HEK293T (cell line): ENCODE results near the gene ZMIZ1.
A peak's percentile ranks its signal among the peaks of the same experiment; 100 is the strongest.

ENCODE experiments used
- CTCF ChIA-PET: fragments of 350-600 bp; formaldehyde crosslinking; extraction: SDS; loops from one replicate; lab custom pipeline; 2021; ENCODE audit warnings: antibody characterized with exemption, inconsistent platforms; lab: Yijun Ruan, JAX
- POLR2A ChIA-PET: fragments of 350-600 bp; formaldehyde crosslinking; extraction: SDS; loops from one replicate; lab custom pipeline; 2020; ENCODE audit warnings: antibody characterized with exemption, inconsistent platforms; lab: Yijun Ruan, JAX
- DNase-seq: peaks from one replicate; pipeline ENCODE4 v3.0.0; 2012; ENCODE audit warnings: mixed read lengths; ENCODE audit errors: extremely low spot score
- ARNT ChIP-seq: fragments of 450-650 bp; IDR thresholded peaks from 2 replicates; pipeline ENCODE4 v1.6.1; 2017; ENCODE audit warnings: mild to moderate bottlenecking
- BHLHE40 ChIP-seq: fragments of 450-650 bp; IDR thresholded peaks from 2 replicates; pipeline ENCODE4 v1.6.1; 2016; ENCODE audit warnings: mild to moderate bottlenecking, moderate library complexity, borderline replicate concordance
- CTBP1 ChIP-seq: fragments of 450-650 bp; IDR thresholded peaks from 2 replicates; pipeline ENCODE4 v1.6.1; 2016; ENCODE audit warnings: borderline replicate concordance
- ELF4 ChIP-seq: fragments of 450-650 bp; IDR thresholded peaks from 2 replicates; pipeline ENCODE4 v1.6.1; 2017; ENCODE audit warnings: antibody characterized with exemption
- FOXA1 ChIP-seq: fragments of 450-650 bp; IDR thresholded peaks from 2 replicates; pipeline ENCODE4 v1.6.1; 2016; ENCODE audit warnings: mild to moderate bottlenecking
- FOXK2 ChIP-seq: fragments of 450-650 bp; IDR thresholded peaks from 2 replicates; pipeline ENCODE4 v1.6.1; 2016; ENCODE audit warnings: mild to moderate bottlenecking
- FOXM1 ChIP-seq: fragments of 450-650 bp; IDR thresholded peaks from 2 replicates; pipeline ENCODE4 v1.6.1; 2017; ENCODE audit warnings: mild to moderate bottlenecking, borderline replicate concordance
- HDGF ChIP-seq: fragments of 450-650 bp; IDR thresholded peaks from 2 replicates; pipeline ENCODE4 v1.6.1; 2017; ENCODE audit warnings: antibody characterized with exemption, borderline replicate concordance
- L3MBTL2 ChIP-seq: fragments of 450-650 bp; conservative IDR thresholded peaks from 2 replicates; pipeline ENCODE4 v1.6.1; 2016; ENCODE audit warnings: mild to moderate bottlenecking
- LEF1 ChIP-seq: fragments of 450-650 bp; IDR thresholded peaks from 2 replicates; pipeline ENCODE4 v1.6.1; 2017; ENCODE audit warnings: mild to moderate bottlenecking, borderline replicate concordance
- NFRKB ChIP-seq: fragments of 450-650 bp; IDR thresholded peaks from 2 replicates; pipeline ENCODE4 v1.6.1; 2016; ENCODE audit warnings: mild to moderate bottlenecking, moderate library complexity
- SP1 ChIP-seq: fragments of 450-650 bp; IDR thresholded peaks from 2 replicates; pipeline ENCODE4 v1.6.1; 2017
- SUZ12 ChIP-seq: fragments of 450-650 bp; IDR thresholded peaks from 2 replicates; pipeline ENCODE4 v1.6.1; 2016; ENCODE audit warnings: mild to moderate bottlenecking
- TARDBP ChIP-seq: fragments of 450-650 bp; IDR thresholded peaks from 2 replicates; pipeline ENCODE4 v1.6.1; 2016
- ZNF384 ChIP-seq: fragments of 450-650 bp; IDR thresholded peaks from 2 replicates; pipeline ENCODE4 v1.6.1; 2016
- TF ChIP-seq, protein P1 (sequence below): fragments of 450-650 bp; IDR thresholded peaks from 2 replicates; pipeline ENCODE4 v1.6.1; 2016

ZMIZ1 gene

DNA sequence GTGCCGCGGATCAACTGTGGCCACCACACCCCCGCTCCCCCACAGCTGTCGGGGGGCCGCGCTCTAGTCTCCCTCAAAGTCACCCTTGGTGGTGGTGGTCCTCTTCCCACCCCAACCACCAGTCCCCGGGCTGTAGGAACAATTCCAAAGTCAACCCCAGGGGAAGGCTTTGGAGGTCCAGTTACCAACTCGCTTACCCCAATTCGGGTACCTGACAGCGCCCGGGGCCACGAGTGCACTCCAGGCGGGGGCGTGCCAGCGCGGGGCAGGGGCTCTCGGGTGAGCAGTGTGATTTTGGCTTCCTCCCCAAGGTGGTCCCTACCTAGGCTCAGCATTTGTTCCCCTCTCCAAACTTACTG, 584 bp upstream of the ZMIZ1 start:
- TF ChIP-seq FOXM1 (no peak), LEF1 (no peak), CTBP1 (no peak), FOXA1 (no peak), ARNT (no peak), TARDBP (no peak), FOXK2 (no peak), BHLHE40 (no peak), ZNF384 (no peak), L3MBTL2 (no peak), HDGF (no peak), SP1 (no peak)
- TF ChIP-seq, protein P1, sequence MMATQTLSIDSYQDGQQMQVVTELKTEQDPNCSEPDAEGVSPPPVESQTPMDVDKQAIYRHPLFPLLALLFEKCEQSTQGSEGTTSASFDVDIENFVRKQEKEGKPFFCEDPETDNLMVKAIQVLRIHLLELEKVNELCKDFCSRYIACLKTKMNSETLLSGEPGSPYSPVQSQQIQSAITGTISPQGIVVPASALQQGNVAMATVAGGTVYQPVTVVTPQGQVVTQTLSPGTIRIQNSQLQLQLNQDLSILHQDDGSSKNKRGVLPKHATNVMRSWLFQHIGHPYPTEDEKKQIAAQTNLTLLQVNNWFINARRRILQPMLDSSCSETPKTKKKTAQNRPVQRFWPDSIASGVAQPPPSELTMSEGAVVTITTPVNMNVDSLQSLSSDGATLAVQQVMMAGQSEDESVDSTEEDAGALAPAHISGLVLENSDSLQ = no peak
- CTCF ChIA-PET = no interaction called here
- no peak for DNase-seq
- POLR2A ChIA-PET = interaction anchor here (1.7 kb wide), 1 partner anchor 95 kb away, joined by 5 read pairs; no protein-coding TSS in a partner anchor

DNA sequence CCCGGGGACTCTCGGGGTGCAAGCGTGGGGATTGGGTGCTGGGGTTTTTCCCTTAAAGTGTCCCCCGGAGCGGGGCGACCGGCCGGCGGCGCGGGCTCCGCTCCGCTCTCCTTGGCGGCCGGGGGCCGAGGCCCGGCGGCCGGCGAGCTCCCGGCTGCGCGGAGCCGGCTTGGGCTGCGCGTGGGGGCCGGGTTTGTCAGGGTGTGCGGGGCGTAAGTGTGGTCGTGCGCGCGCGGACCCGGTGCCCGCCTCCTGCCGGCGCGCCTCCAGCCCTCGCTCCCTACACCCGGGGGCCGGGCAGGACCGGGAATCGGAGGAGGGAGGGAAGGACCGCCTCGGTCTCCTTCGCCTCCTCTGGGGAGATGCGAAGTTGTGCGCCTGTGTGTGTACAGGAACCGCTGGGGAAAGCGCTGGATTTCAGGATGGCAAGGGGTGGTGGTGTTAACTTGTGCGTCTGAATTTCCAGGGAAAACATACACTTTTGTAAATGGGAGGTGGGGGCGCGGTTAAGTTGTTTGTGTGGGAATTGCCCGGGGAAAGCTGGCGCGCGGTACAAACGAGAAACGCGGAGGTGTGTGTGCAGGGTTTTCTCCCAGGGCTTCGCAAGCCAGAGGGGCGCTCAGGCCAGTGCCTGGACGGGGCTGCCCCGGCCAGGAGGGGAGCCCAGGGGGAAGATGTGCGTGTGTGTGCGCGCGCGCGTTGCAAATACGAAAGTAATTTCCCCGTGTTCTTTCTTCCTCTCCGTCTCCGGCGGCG, 737 bp downstream of the ZMIZ1 start:
- DNase-seq = peak; percentile 53
- TF ChIP-seq TARDBP (no peak), L3MBTL2 (no peak), SUZ12 (no peak), ELF4 (no peak), ARNT (no peak), BHLHE40 (no peak), NFRKB (no peak), FOXM1 (no peak), LEF1 (no peak)
- TF ChIP-seq, protein P1 = no peak
- CTCF ChIA-PET = interaction anchor here (0.6 kb wide), 2 partner anchors 11 to 29 kb away, joined by 3 to 4 read pairs; no protein-coding TSS in a partner anchor
- POLR2A ChIA-PET = no interaction called here

DNA sequence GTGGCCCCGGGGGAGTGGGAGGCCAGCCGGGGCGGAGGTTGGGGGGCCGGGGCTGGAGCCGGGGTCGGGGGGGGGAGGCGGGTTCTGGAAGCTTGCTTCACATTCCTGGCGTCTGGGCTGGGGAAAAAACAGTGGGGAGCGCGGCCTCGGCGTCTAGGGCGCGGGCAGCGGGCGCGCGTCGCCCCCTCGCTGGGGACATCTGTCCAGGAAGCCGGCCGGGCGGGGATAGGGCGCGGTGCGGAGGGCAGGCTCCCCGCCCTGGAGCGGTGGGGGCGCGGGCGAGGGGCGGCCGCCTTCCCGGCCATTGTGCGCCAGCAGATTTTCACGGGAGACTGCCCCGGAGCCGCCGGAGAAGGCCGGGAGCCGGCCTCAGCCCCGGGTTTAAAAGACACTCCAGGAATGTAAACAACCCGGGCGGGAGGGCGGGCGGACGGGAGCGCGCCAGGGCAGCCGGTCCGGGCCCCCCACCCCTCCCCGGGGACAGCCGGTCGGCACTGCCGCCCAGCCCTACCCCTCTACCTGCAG, 1.4 kb downstream of the ZMIZ1 start:
- TF ChIP-seq LEF1 (no peak), SP1 (no peak), ELF4 (no peak), HDGF (no peak), ARNT (no peak), NFRKB (no peak), CTBP1 (no peak), ZNF384 (no peak), FOXK2 (no peak), FOXM1 (no peak), L3MBTL2 (no peak), FOXA1 (no peak), BHLHE40 (no peak), TARDBP (no peak), SUZ12 (no peak)
- TF ChIP-seq, protein P1 = no peak
- ChIA-PET POLR2A (no interaction called here), CTCF (interaction anchor here (0.6 to 1.6 kb wide), 2 partner anchors 29 to 125 kb away, joined by 4 to 5 read pairs; no protein-coding TSS in a partner anchor)
- no peak for DNase-seq

DNA sequence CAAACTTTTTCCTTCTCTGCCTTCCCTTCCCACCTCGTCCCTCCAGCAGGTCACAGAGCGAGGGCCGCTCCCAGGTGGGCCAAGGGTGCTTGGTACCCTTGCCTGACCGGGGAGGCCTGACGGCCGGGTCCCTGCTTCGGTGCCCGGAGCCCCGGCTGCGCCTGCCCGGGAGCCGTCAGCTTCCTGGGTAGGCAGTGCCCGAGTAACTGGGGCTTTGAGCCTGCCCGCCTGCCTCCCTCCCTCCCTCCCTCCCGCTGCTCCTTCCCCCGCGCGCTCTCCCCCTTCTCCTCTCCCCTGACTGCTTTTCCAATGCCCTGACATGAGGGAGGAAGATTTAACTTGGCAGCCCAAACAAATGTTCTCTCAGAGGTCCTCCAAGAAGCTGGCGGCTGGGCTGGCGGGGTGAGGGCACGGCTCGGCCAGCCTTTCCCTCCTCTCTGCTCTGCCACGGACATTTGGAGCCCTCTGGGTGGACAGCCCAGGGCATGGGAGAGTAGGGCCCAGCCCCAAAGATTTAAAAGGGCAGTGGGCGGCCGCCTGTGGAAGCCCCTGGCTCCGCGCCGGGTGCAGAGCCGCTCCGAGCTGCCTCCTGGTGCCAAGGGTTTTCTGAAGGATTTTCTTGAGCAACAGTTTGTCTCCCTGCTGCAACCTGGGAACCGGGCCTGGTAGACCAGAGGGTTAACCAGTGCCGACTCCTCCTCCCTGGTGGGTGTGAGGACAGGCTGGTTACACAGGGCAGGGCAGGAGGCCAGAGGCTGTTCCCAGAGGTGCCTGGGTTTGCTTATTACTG, 2.0 kb downstream of the ZMIZ1 start:
- POLR2A ChIA-PET = interaction anchor here (0.6 kb wide), 1 partner anchor 123 kb away, joined by 3 read pairs; no protein-coding TSS in a partner anchor

More for the DNA sequence above, 2.0 kb downstream of the ZMIZ1 start:
- TF ChIP-seq NFRKB (no peak), L3MBTL2 (no peak), ZNF384 (no peak), SUZ12 (no peak), FOXK2 (no peak), FOXM1 (no peak), ELF4 (no peak), HDGF (no peak), ARNT (no peak), TARDBP (no peak), CTBP1 (no peak), BHLHE40 (no peak), LEF1 (no peak), FOXA1 (no peak)
- TF ChIP-seq, protein P1 = no peak
- peak; percentile 30 for DNase-seq
- CTCF ChIA-PET = interaction anchor here (1.6 kb wide), 1 partner anchor 124 kb away, joined by 5 read pairs; no protein-coding TSS in a partner anchor
